ENCODE measurements around the gene GSTM3. TPM values are rescaled to one million over a fixed set of nuclear protein-coding genes. Genes with fewer than 3 reads are reported as not detected.

Gene GSTM3
- total and polyA plus RNA-seq, 2 experiments from 2014 or later = 3.1 to 4.1 TPM

DNA sequence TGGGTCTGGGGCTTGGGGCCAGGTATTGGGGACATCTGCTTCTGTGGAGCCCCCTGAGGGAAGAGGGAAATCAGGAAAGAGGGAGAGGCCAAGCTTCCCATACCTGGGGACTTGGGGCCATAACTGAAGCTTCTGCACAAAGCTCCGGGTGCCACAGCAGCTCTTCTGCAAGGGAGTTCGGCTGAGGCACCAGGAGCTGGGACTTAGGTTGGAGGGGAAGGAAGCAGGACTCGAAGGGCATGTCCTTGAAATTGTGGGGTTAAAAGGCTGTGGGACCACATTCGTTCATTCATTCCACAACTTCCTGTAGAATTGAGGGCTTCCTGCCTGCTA lies 24.6 kb upstream of the GSTM3 start:
- Mint-ChIP-seq H3K4me3 (no peak overlapping the region), H3K4me1 (peaks cover 5% of the 10 kb centered on the region), H3K27ac (no peak overlapping the region), H3K9me3 (no peaks in the 10 kb centered on the region), H3K36me3 (ENCODE audit: low read depth) (no peaks in the 10 kb centered on the region; the same call in 2 of the 3 replicates), H3K27me3 (ENCODE audit: insufficient read depth, low read depth, poor library complexity) (peaks cover 12% of the 10 kb centered on the region)
- H3K4me3 ChIP-seq = no peak overlapping the region
- H3K9me2 ChIP-seq (ENCODE audit: insufficient read depth) = no peaks in the 10 kb centered on the region
- no peak overlapping the region for H3K4me2 ChIP-seq
- H3K4me1 ChIP-seq (ENCODE audit: insufficient read depth) = no peaks in the 10 kb centered on the region
- no peak overlapping the region for H3K27ac ChIP-seq (ENCODE audit: low read depth)
- TF ChIP-seq, protein P1, sequence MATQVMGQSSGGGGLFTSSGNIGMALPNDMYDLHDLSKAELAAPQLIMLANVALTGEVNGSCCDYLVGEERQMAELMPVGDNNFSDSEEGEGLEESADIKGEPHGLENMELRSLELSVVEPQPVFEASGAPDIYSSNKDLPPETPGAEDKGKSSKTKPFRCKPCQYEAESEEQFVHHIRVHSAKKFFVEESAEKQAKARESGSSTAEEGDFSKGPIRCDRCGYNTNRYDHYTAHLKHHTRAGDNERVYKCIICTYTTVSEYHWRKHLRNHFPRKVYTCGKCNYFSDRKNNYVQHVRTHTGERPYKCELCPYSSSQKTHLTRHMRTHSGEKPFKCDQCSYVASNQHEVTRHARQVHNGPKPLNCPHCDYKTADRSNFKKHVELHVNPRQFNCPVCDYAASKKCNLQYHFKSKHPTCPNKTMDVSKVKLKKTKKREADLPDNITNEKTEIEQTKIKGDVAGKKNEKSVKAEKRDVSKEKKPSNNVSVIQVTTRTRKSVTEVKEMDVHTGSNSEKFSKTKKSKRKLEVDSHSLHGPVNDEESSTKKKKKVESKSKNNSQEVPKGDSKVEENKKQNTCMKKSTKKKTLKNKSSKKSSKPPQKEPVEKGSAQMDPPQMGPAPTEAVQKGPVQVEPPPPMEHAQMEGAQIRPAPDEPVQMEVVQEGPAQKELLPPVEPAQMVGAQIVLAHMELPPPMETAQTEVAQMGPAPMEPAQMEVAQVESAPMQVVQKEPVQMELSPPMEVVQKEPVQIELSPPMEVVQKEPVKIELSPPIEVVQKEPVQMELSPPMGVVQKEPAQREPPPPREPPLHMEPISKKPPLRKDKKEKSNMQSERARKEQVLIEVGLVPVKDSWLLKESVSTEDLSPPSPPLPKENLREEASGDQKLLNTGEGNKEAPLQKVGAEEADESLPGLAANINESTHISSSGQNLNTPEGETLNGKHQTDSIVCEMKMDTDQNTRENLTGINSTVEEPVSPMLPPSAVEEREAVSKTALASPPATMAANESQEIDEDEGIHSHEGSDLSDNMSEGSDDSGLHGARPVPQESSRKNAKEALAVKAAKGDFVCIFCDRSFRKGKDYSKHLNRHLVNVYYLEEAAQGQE (IDR thresholded peaks at IDR 0.05; ENCODE audit: unreplicated experiment) = no peak
- TF ChIP-seq, protein P2, sequence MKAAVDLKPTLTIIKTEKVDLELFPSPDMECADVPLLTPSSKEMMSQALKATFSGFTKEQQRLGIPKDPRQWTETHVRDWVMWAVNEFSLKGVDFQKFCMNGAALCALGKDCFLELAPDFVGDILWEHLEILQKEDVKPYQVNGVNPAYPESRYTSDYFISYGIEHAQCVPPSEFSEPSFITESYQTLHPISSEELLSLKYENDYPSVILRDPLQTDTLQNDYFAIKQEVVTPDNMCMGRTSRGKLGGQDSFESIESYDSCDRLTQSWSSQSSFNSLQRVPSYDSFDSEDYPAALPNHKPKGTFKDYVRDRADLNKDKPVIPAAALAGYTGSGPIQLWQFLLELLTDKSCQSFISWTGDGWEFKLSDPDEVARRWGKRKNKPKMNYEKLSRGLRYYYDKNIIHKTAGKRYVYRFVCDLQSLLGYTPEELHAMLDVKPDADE (IDR thresholded peaks at IDR 0.05) = no peak
- TF ChIP-seq ZNF331 (CRISPR knock-in tag; IDR thresholded peaks at IDR 0.05; ENCODE audit: low read depth) = no peak
- no peak for ATAC-seq
- H3K79me2 ChIP-seq (replicated peaks; ENCODE audit: insufficient read depth) = no peaks in the 10 kb centered on the region
- no peak for DNase-seq (ENCODE audit: low spot score)
- no peaks in the 10 kb centered on the region for H3K27me3 ChIP-seq (ENCODE audit: insufficient read depth)
- no peaks in the 10 kb centered on the region for H3F3A ChIP-seq (replicated peaks; ENCODE audit: low read depth)
- H4K20me1 ChIP-seq (replicated peaks; ENCODE audit: insufficient read depth) = no peaks in the 10 kb centered on the region
- H3K36me3 ChIP-seq (ENCODE audit: insufficient read depth) = no peaks in the 10 kb centered on the region
- H2AFZ ChIP-seq = no peak overlapping the region

DNA sequence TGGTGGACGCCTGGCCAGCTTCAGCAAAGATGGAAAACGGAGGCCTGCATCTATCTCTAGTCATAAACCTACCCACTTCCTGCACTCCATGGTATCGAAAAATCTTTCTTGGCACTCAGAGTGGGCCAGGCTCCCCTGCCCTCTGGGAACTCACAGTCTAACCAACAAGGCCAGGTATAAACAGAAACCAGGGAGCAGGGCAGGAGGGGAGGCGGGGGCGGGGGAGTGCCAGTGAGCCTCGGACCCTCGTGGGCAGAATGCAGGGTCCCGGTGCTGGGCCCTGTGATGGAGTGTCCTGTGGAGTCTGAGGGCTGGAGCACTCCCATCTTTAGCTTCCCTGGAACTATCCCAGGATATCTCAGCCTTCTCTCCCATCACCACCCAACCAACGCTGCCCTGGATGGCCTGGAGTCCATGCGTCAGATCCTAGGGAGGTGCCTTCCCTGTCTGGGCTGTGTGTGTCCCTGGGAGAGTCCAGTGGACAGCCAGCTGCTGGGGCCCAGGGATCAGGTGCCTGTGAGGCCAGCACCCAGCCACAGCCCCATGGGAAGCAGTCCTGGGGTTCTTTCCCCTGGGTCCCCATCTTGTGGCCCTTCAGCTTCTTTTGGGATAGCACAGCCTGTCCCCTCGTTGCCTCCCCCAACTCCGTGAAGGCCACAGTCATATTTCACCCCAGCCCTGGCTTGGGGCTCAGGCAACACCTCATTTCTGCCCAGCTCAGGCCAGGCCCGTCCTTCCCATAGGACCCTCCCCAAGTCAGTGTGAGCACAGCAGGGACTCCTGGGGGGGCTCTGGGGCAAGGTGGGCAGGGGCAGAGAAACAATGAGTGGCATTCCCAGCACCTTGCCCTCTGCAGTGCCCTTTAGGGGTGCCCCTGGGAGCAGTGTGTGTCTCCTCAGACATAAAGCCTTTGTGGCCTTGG lies 24.0 kb upstream of the GSTM3 start:
- no peak overlapping the region for H3K27ac Mint-ChIP-seq
- peaks cover 5% of the 10 kb centered on the region for H3K4me1 Mint-ChIP-seq
- no peaks in the 10 kb centered on the region for H3K9me2 ChIP-seq (ENCODE audit: insufficient read depth)
- H3K4me3 Mint-ChIP-seq = no peak overlapping the region
- H3K9me3 Mint-ChIP-seq = no peaks in the 10 kb centered on the region; the same call in 2 of the 3 replicates
- H3K4me2 ChIP-seq = no peak overlapping the region
- no peaks in the 10 kb centered on the region for H3K4me1 ChIP-seq (ENCODE audit: insufficient read depth)
- TF ChIP-seq JUNB (IDR thresholded peaks at IDR 0.05; ENCODE audit: unreplicated experiment) (no peak), NANOG (IDR thresholded peaks at IDR 0.05; ENCODE audit: borderline replicate concordance) (no peak), ZNF331 (CRISPR knock-in tag; IDR thresholded peaks at IDR 0.05; ENCODE audit: low read depth) (no peak)
- TF ChIP-seq, protein P2 (IDR thresholded peaks at IDR 0.05) = no peak
- H3F3A ChIP-seq (replicated peaks; ENCODE audit: low read depth) = no peaks in the 10 kb centered on the region
- no peaks in the 10 kb centered on the region for H4K20me1 ChIP-seq (replicated peaks; ENCODE audit: insufficient read depth)
- ATAC-seq = no peak
- no peaks in the 10 kb centered on the region for H3K27me3 ChIP-seq (ENCODE audit: insufficient read depth)
- H3K36me3 ChIP-seq (ENCODE audit: insufficient read depth) = no peaks in the 10 kb centered on the region
- H3K36me3 Mint-ChIP-seq (ENCODE audit: low read depth) = no peaks in the 10 kb centered on the region; the same call in 2 of the 3 replicates
- no peak for DNase-seq (ENCODE audit: low spot score)
- H3K27me3 Mint-ChIP-seq (ENCODE audit: insufficient read depth, low read depth, poor library complexity) = peaks cover 15% of the 10 kb centered on the region
- H2AFZ ChIP-seq = no peak overlapping the region
- H3K27ac ChIP-seq (ENCODE audit: low read depth) = no peak overlapping the region
- no peaks in the 10 kb centered on the region for H3K79me2 ChIP-seq (replicated peaks; ENCODE audit: insufficient read depth)
- H3K4me3 ChIP-seq = no peak overlapping the region

Data from GM23338 (cell line).